ENCODE measurements around the gene SLC35E2B.
"Not testable (repeated sequence)": the region's sequence is repeated elsewhere in the genome, so short reads cannot be mapped to it uniquely, and the experiment has no call there.

GRCh38 chr1:1707241-1707640 is 14.6 kb upstream of the SLC35E2B start:
- TF ChIP-seq TAF1 (IDR thresholded peaks at IDR 0.05; ENCODE audit: borderline replicate concordance, low read depth, low read length); POLR2AphosphoS5 (IDR thresholded peaks at IDR 0.05; ENCODE audit: low read depth, low read length); POLR2A (IDR thresholded peaks at IDR 0.05; ENCODE audit: low read depth, low read length): not testable (repeated sequence)

All from GM12892 (cell line).